Breast epithelium (tissue), 4 donors: ENCODE measurements around the gene DMD. TPM values are rescaled to one million over a fixed set of nuclear protein-coding genes. Genes with fewer than 3 reads are reported as not detected.

Experiments used
- DNase-seq, 2 donors: peaks; one replicate each; pipeline ENCODE4 v3.0.0-alpha.2; 2019; ENCODE audit warnings: low spot score in 2 of 2
- H3K27ac ChIP-seq, 2 donors: fragments of 200-600 bp; sonication (generic) in 1 of 2; one replicate each; pipeline ENCODE4 v1.5.1; 2016 to 2019; ENCODE audit warnings: mild to moderate bottlenecking in 1 of 2
- H3K27me3 ChIP-seq, 2 donors: fragments of 200-600 bp; sonication (generic) in 1 of 2; one replicate each; pipeline versions ENCODE4 v1.5.1 to v1.6.0; 2017 to 2019; ENCODE audit warnings: control low read depth in 1 of 2, mild to moderate bottlenecking in 1 of 2
- H3K36me3 ChIP-seq: fragments of 200-600 bp; one replicate; pipeline ENCODE4 v1.5.1; 2019
- H3K4me1 ChIP-seq, 2 donors: fragments of 200-600 bp; sonication (generic); one replicate each; pipeline ENCODE4 v1.5.1; 2016 to 2019; ENCODE audit warnings: control low read depth in 1 of 2
- H3K4me3 ChIP-seq, 3 donors: fragments of 200-600 bp; sonication (generic); 1 replicate in 2 of 3; 2 replicates in 1 of 3; pipeline ENCODE4 v1.5.1; 2016 to 2019; ENCODE audit warnings: mild to moderate bottlenecking in 3 of 3, moderate library complexity in 2 of 3
- H3K9me3 ChIP-seq, 2 donors: fragments of 200-600 bp; sonication (generic) in 1 of 2; one replicate each; pipeline ENCODE4 v1.5.1; 2016 to 2019; ENCODE audit warnings: control low read depth in 1 of 2
- POLR2A ChIP-seq: fragments of 450-650 bp; IDR thresholded peaks from one replicate; pipeline ENCODE4 v1.6.1; 2016; ENCODE audit warnings: antibody characterized with exemption, mild to moderate bottlenecking, moderate library complexity
- POLR2AphosphoS5 ChIP-seq, 3 donors: sonication (generic); formaldehyde crosslinking; IDR thresholded peaks; one replicate each; pipeline ENCODE4 v1.6.1; 2017; ENCODE audit warnings: antibody characterized with exemption in 3 of 3
- intact Hi-C: fragments of 100-400 bp; cut with DNase I; formaldehyde crosslinking; loops from one replicate; pipeline ENCODE4 v1.15.1; 2023; ENCODE audit warnings: low total_unique reads
- total RNA-seq, 3 donors: library from RNA; depleted of rRNA; stranded (reverse); fragments of >200 nt; gene quantifications; one replicate each; pipeline ENCODE4 v1.1.0, GENCODE V29; 2016
- TF ChIP-seq, protein P1 (sequence below), 3 donors: fragments of 450-650 bp; IDR thresholded peaks; one replicate each; pipeline ENCODE4 v1.5.1; 2016 to 2017; ENCODE audit warnings: antibody characterized with exemption in 3 of 3, mild to moderate bottlenecking in 3 of 3, moderate library complexity in 3 of 3

The DMD gene
- total RNA-seq, 3 donors from 2014 or later, result 57.0 to 135 (median 65.2) TPM

GRCh38 chrX:31747411-31747810 is 1463.9 kb downstream of the DMD start:
- no peaks in the 10 kb centered on the region for H3K36me3 ChIP-seq
- TF ChIP-seq POLR2A (no peak), POLR2AphosphoS5 (IDR thresholded peaks at IDR 0.05) (no peak)
- TF ChIP-seq, protein P1, sequence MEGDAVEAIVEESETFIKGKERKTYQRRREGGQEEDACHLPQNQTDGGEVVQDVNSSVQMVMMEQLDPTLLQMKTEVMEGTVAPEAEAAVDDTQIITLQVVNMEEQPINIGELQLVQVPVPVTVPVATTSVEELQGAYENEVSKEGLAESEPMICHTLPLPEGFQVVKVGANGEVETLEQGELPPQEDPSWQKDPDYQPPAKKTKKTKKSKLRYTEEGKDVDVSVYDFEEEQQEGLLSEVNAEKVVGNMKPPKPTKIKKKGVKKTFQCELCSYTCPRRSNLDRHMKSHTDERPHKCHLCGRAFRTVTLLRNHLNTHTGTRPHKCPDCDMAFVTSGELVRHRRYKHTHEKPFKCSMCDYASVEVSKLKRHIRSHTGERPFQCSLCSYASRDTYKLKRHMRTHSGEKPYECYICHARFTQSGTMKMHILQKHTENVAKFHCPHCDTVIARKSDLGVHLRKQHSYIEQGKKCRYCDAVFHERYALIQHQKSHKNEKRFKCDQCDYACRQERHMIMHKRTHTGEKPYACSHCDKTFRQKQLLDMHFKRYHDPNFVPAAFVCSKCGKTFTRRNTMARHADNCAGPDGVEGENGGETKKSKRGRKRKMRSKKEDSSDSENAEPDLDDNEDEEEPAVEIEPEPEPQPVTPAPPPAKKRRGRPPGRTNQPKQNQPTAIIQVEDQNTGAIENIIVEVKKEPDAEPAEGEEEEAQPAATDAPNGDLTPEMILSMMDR (IDR thresholded peaks at IDR 0.05), result no peak
- H3K4me3 ChIP-seq, result no peak overlapping the region
- no peaks in the 10 kb centered on the region for H3K27me3 ChIP-seq
- H3K4me1 ChIP-seq, result no peaks in the 10 kb centered on the region
- intact Hi-C loops, result no loop called here
- no peak overlapping the region for H3K27ac ChIP-seq
- H3K9me3 ChIP-seq, result peaks cover 0 to 5% of the 10 kb centered on the region in 2 donors
- DNase-seq, result no peak

DNA sequence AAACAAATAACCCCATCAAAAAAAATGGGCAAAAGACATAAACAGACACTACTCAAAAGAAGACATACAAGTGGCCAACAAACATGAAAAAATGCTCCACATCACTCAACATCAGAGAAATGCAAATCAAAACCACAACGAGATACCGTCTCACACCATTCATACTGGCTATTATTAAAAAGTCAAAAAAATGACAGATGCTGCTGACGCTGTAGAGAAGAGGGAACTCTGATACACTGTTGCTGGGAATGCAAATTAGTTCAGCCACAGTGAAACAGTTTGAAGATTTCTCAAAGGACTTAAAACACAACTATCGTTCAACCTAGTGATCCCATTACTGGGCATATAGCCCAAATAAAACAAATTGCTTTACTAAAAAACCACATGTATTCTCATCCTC is 1468.3 kb downstream of the DMD start:
- no peaks in the 10 kb centered on the region for H3K27me3 ChIP-seq
- no peak for DNase-seq

DNA sequence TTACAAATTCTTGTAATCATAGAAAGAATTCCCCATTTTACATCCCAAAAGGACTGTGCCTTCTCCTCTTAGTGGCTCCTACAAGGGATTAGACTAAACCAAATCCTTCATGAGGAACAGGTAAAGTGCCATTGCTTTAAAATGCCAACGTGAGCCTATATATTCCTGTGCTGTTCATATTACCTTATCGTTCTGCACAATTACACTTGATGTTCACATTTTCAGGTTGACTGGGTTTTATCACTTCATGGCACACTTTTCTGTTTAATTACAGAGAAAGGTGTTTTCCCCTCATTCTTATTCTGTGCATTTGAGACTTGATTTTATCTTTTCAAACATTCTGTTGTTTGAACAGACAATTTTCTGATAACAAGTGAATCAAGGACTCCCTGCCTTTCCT is 1493.9 kb downstream of the DMD start:
- Histone ChIP-seq H3K36me3 (no peaks in the 10 kb centered on the region), H3K27ac (no peak overlapping the region), H3K4me1 (no peaks in the 10 kb centered on the region), H3K4me3 (no peak overlapping the region), H3K27me3 (no peaks in the 10 kb centered on the region), H3K9me3 (no peaks in the 10 kb centered on the region)
- no peak for DNase-seq
- intact Hi-C loops, result no loop called here
- TF ChIP-seq POLR2AphosphoS5 (IDR thresholded peaks at IDR 0.05) (no peak), POLR2A (no peak)
- TF ChIP-seq, protein P1 (IDR thresholded peaks at IDR 0.05), result no peak

More for the DNA sequence above, 1468.3 kb downstream of the DMD start:
- H3K4me3 ChIP-seq, result no peak overlapping the region
- H3K27ac ChIP-seq, result no peak overlapping the region
- TF ChIP-seq POLR2A (no peak), POLR2AphosphoS5 (IDR thresholded peaks at IDR 0.05) (no peak)
- TF ChIP-seq, protein P1 (IDR thresholded peaks at IDR 0.05), result no peak
- intact Hi-C loops, result no loop called here
- no peaks in the 10 kb centered on the region for H3K9me3 ChIP-seq
- no peaks in the 10 kb centered on the region for H3K36me3 ChIP-seq
- no peaks in the 10 kb centered on the region for H3K4me1 ChIP-seq

DNA sequence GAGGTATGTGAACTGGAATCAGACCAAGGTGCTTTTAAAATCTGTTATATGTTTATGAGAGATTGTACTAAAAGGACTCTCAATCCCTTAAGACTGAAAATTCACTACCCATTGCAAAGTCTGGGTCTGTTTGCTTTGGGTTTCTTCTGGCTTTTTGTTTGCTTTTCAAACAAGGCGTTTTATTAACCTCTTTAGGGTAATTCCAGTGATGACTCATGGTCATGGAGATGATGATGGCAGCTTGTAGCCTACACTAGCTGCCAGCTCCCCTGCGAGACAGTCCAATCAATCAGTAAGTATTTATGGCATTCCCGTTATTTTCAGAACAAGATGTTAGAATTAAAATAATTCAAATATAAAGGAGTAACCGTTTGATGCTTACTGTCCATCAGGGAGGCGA is 1495.7 kb downstream of the DMD start:
- Histone ChIP-seq H3K36me3 (no peaks in the 10 kb centered on the region), H3K4me3 (no peak overlapping the region), H3K27ac (no peak overlapping the region), H3K4me1 (no peaks in the 10 kb centered on the region), H3K9me3 (no peaks in the 10 kb centered on the region), H3K27me3 (no peaks in the 10 kb centered on the region)
- TF ChIP-seq POLR2AphosphoS5 (IDR thresholded peaks at IDR 0.05) (no peak), POLR2A (no peak)
- TF ChIP-seq, protein P1 (IDR thresholded peaks at IDR 0.05), result no peak
- intact Hi-C loops, result no loop called here
- DNase-seq, result no peak

- Histone ChIP-seq H3K9me3 (no peaks in the 10 kb centered on the region), H3K27ac (no peak overlapping the region), H3K27me3 (no peaks in the 10 kb centered on the region), H3K4me1 (no peaks in the 10 kb centered on the region), H3K36me3 (no peaks in the 10 kb centered on the region), H3K4me3 (no peak overlapping the region)
- no peak for DNase-seq
- intact Hi-C loops, result no loop called here
- TF ChIP-seq POLR2AphosphoS5 (IDR thresholded peaks at IDR 0.05), result no peak
- TF ChIP-seq, protein P1 (IDR thresholded peaks at IDR 0.05), result no peak
- no peak for TF ChIP-seq POLR2A
Measured at GRCh38 chrX:31714797-31715196, 1496.6 kb downstream of the DMD start.
